ENCODE measurements around the gene FGF11. TPM values are rescaled to one million over a fixed set of nuclear protein-coding genes. Genes with fewer than 3 reads are reported as not detected.

Gene FGF11
- total and polyA plus RNA-seq, 2 donors (not counting 3 experiments of a cell fraction or from before 2014, with no cell fraction given) = 0.70 TPM; not detected in 1

DNA sequence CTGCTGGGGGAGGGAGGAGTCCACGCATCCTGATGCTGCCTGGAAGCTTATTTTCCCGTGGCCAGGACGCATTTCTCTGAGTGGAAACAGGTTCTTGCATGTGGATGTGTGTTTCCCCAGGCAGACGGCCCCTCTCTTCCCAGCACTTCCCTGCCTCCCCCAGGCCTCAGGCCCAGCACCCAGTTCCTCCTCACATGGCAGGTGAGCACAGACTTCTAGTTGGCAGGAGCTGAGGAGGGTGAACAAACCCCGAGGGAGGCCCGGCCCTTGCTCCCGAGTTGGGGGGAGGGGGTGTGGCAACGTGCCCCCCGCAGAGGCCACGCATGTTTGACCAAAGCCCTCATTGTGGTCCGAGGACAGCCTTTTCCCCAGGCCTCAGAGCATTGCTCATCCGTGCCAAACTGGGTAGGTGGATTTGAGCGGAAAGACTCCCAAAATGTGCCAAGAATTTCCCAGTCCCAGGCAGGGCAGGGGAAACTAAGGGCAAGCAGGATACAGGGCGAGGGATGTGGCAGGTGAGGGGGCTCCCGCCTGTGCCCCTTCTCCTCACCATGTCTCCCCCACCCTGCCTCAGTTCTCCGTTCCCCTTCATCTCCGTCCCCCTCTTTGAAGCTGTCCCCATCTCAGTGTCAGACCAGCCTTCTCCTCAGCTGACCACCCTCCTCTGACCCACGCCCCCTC is 20.7 kb upstream of the FGF11 start:
- intact Hi-C loops (cut with micrococcal nuclease) (no loop called here), dilution Hi-C loops (cut with MboI; ENCODE audit: extremely low pct_ligation_motif_present, low sequenced_read_pairs) (no loop called here)
- TF ChIP-seq, protein P1, sequence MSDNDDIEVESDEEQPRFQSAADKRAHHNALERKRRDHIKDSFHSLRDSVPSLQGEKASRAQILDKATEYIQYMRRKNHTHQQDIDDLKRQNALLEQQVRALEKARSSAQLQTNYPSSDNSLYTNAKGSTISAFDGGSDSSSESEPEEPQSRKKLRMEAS (IDR thresholded peaks at IDR 0.05; ENCODE audit: insufficient read depth, insufficient read length) = no peak
- TF ChIP-seq EZH2 (IDR thresholded peaks at IDR 0.05; ENCODE audit: borderline replicate concordance, low read depth, low read length, severe bottlenecking) = no peak
- TF ChIP-seq MYC (IDR thresholded peaks at IDR 0.05; ENCODE audit: low read depth, low read length) = no peak
- TF ChIP-seq, protein P2, sequence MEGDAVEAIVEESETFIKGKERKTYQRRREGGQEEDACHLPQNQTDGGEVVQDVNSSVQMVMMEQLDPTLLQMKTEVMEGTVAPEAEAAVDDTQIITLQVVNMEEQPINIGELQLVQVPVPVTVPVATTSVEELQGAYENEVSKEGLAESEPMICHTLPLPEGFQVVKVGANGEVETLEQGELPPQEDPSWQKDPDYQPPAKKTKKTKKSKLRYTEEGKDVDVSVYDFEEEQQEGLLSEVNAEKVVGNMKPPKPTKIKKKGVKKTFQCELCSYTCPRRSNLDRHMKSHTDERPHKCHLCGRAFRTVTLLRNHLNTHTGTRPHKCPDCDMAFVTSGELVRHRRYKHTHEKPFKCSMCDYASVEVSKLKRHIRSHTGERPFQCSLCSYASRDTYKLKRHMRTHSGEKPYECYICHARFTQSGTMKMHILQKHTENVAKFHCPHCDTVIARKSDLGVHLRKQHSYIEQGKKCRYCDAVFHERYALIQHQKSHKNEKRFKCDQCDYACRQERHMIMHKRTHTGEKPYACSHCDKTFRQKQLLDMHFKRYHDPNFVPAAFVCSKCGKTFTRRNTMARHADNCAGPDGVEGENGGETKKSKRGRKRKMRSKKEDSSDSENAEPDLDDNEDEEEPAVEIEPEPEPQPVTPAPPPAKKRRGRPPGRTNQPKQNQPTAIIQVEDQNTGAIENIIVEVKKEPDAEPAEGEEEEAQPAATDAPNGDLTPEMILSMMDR (IDR thresholded peaks at IDR 0.05; ENCODE audit: extremely low read depth in 1 of 2, insufficient read depth in 1 of 2, low read depth in 1 of 2, low read length in 2 of 2) = no peak
- TF ChIP-seq JUN (IDR thresholded peaks at IDR 0.05; ENCODE audit: borderline replicate concordance, insufficient read depth, insufficient read length, low read depth) = no peak
- TF ChIP-seq POLR2AphosphoS5 (IDR thresholded peaks at IDR 0.05; ENCODE audit: insufficient read depth, low read depth, low read length) = no peak
- TF ChIP-seq POLR2A (IDR thresholded peaks at IDR 0.05; ENCODE audit: low read depth, low read length) = no peak
- no peak for FAIRE-seq
- CTCF ChIA-PET = no interaction called here
- DNase-seq (ENCODE audit: low read depth, low spot score) = no peak
- H4K20me1 ChIP-seq (replicated peaks; ENCODE audit: control insufficient read depth, extremely low read depth, insufficient read depth, low read length) = no peaks in the 10 kb centered on the region
- no peak overlapping the region for H3K4me2 ChIP-seq (ENCODE audit: insufficient read depth, low read length)
- POLR2A ChIA-PET = no interaction called here
- H3K4me1 ChIP-seq (ENCODE audit: control insufficient read depth, extremely low read depth, insufficient read depth, low read length) = no peaks in the 10 kb centered on the region
- no peaks in the 10 kb centered on the region for H3K27me3 ChIP-seq (ENCODE audit: control insufficient read depth in 2 of 2, insufficient read depth in 2 of 2, low read length in 2 of 2)
- H3K79me2 ChIP-seq (ENCODE audit: control insufficient read depth, insufficient read depth, low read length) = no peaks in the 10 kb centered on the region
- no peaks in the 10 kb centered on the region for H3K9me3 ChIP-seq (replicated peaks; ENCODE audit: control insufficient read depth, insufficient read depth, low read length)
- H3K36me3 ChIP-seq (ENCODE audit: control insufficient read depth in 2 of 2, extremely low read depth in 1 of 2, insufficient read depth in 2 of 2, low read length in 2 of 2) = peaks cover 0 to 2% of the 10 kb centered on the region in 2 experiments
- no peak overlapping the region for H3K9ac ChIP-seq (replicated peaks; ENCODE audit: extremely low read depth, insufficient read depth, low read length)
- H3K9me1 ChIP-seq (replicated peaks; ENCODE audit: control insufficient read depth, extremely low read depth, insufficient read depth, low read length) = no peaks in the 10 kb centered on the region
- no peak overlapping the region for H3K4me3 ChIP-seq (replicated peaks in 1 of 3; ENCODE audit: insufficient read depth in 1 of 3, low read depth in 1 of 3, low read length in 3 of 3)
- no TSS peak for BruUV-seq (replicated peaks)
- H2AFZ ChIP-seq (ENCODE audit: low read depth, low read length) = no peak overlapping the region
- H3K27ac ChIP-seq (ENCODE audit: insufficient read depth, low read depth, low read length) = no peak overlapping the region
